Peyer's patch (tissue), 4 donors: ENCODE data around the gene ZMYM5. TPM values are rescaled to one million over a fixed set of nuclear protein-coding genes. Genes with fewer than 3 reads are reported as not detected.
"Not testable (repeated sequence)": the region's sequence is repeated elsewhere in the genome, so short reads cannot be mapped to it uniquely, and the experiment has no call there.

Experiments used
- DNase-seq, 3 donors: peaks; one replicate each; pipeline ENCODE4 v3.0.0-alpha.2; 2017 to 2019
- H3K27ac ChIP-seq, 4 donors: fragments of 200-600 bp; sonication (generic); one replicate each; pipeline ENCODE4 v1.5.1; 2016 to 2019
- H3K27me3 ChIP-seq, 2 donors: fragments of 200-600 bp; sonication (generic); one replicate each; pipeline ENCODE4 v1.5.1; 2019
- H3K36me3 ChIP-seq, 3 donors: fragments of 200-600 bp; sonication (generic); one replicate each; pipeline ENCODE4 v1.5.1; 2016 to 2019
- H3K4me1 ChIP-seq, 4 donors: fragments of 200-600 bp; sonication (generic); one replicate each; pipeline ENCODE4 v1.5.1; 2016 to 2019
- H3K4me3 ChIP-seq, 4 donors: fragments of 200-600 bp; sonication (generic); 1 replicate in 3 of 4; 2 replicates in 1 of 4; pipeline ENCODE4 v1.5.1; 2016 to 2019; ENCODE audit warnings: mild to moderate bottlenecking in 1 of 4
- H3K9me3 ChIP-seq, 4 donors: fragments of 200-600 bp; sonication (generic); one replicate each; pipeline ENCODE4 v1.5.1; 2016 to 2019; ENCODE audit warnings: mild to moderate bottlenecking in 1 of 4
- POLR2A ChIP-seq, 2 donors: fragments of 450-650 bp; IDR thresholded peaks; one replicate each; pipeline ENCODE4 v1.5.1; 2017; ENCODE audit warnings: antibody characterized with exemption in 2 of 2, mild to moderate bottlenecking in 2 of 2, moderate library complexity in 2 of 2
- total RNA-seq, 4 donors: library from RNA; depleted of rRNA; stranded (reverse); fragments of >200 nt; gene quantifications; one replicate each; pipeline ENCODE4 v1.1.0, GENCODE V29; 2016
- TF ChIP-seq, protein P1 (sequence below), 6 experiments: fragments of 450-650 bp in 4 of 6; fragments of 200-600 bp in 2 of 6; sonication (generic) in 1 of 6; IDR thresholded peaks; one replicate each; pipeline ENCODE4 v1.5.1; 2017 to 2019; ENCODE audit warnings: antibody characterized with exemption in 6 of 6, mild to moderate bottlenecking in 3 of 6, moderate library complexity in 1 of 6

The ZMYM5 gene
- total RNA-seq, 4 donors from 2014 or later, result 10.5 to 27.2 (median 16.1) TPM

DNA sequence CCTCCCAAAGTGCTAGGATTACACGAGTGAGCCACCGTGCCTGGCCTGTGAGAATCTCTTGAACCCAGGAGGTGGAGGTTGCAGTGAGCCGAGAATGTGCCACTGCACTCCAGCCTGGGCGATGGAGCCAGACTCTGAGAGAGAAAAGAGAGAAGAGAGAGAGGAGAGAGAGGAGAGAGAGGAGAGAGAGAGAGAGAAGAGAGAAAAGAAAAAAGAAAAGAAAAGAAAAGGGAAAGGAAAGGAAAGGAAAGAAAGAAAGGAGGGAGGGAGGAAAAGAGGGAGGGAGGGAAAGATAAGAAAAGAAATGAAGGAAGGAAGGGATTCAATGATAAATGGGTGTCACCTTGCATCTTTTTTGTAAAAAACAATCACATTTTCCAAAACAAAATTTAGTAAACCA is 57.7 kb downstream of the ZMYM5 start:
- Histone ChIP-seq H3K36me3 (no peaks in the 10 kb centered on the region), H3K27me3 (no peaks in the 10 kb centered on the region), H3K4me1 (no peaks in the 10 kb centered on the region), H3K4me3 (no peak overlapping the region), H3K27ac (no peak overlapping the region), H3K9me3 (no peaks in the 10 kb centered on the region)
- no peak for TF ChIP-seq POLR2A (IDR thresholded peaks at IDR 0.05)
- TF ChIP-seq, protein P1, sequence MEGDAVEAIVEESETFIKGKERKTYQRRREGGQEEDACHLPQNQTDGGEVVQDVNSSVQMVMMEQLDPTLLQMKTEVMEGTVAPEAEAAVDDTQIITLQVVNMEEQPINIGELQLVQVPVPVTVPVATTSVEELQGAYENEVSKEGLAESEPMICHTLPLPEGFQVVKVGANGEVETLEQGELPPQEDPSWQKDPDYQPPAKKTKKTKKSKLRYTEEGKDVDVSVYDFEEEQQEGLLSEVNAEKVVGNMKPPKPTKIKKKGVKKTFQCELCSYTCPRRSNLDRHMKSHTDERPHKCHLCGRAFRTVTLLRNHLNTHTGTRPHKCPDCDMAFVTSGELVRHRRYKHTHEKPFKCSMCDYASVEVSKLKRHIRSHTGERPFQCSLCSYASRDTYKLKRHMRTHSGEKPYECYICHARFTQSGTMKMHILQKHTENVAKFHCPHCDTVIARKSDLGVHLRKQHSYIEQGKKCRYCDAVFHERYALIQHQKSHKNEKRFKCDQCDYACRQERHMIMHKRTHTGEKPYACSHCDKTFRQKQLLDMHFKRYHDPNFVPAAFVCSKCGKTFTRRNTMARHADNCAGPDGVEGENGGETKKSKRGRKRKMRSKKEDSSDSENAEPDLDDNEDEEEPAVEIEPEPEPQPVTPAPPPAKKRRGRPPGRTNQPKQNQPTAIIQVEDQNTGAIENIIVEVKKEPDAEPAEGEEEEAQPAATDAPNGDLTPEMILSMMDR (IDR thresholded peaks at IDR 0.05), result no peak
- no peak for DNase-seq

DNA sequence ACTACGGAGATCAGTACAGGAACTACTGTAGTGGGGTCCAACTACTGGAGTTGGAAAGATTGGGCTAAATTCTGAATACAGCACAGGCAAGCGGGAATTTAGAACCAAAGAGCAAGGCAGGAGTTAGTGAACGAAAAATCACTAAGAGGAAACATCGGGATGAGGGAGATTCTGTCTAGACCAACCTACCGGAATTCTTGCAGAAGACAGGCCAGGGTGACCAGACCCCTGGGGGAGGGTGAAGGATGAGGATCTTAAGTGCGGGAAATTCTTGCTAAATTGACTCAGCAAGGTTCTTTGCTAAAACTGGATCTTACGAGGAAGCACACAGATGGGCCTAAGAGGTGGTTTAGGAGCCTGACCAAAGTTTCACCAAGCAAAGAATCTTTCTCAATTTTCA is 67.5 kb downstream of the ZMYM5 start:
- H3K9me3 ChIP-seq, result no peaks in the 10 kb centered on the region
- H3K27ac ChIP-seq, result no peak overlapping the region
- no peak for TF ChIP-seq POLR2A (IDR thresholded peaks at IDR 0.05)
- TF ChIP-seq, protein P1 (IDR thresholded peaks at IDR 0.05), result no peak
- H3K4me3 ChIP-seq, result no peak overlapping the region
- H3K36me3 ChIP-seq, result no peaks in the 10 kb centered on the region
- no peaks in the 10 kb centered on the region for H3K4me1 ChIP-seq
- no peak for DNase-seq
- no peaks in the 10 kb centered on the region for H3K27me3 ChIP-seq

DNA sequence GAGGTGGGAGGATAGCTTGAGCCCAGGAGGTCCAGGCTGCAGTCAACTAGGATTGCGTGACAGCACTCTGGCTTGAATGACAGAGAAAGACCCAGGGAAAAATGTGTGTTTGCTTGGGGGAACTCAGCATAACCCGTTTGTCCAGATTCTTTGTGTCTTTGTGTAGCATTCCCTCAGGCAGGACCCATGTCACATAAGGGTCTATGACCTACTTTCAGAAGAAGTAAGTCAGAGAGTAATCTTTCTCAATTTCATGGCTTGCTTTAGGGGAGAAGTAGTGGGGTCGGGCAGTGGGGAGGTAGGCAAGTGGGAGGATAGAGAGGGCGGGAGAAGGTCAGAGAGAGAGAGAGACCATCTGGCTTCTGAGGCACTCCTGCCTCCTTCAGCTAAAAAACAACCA is 68.8 kb downstream of the ZMYM5 start:
- TF ChIP-seq, protein P1 (IDR thresholded peaks at IDR 0.05), result no peak
- TF ChIP-seq POLR2A (IDR thresholded peaks at IDR 0.05), result no peak
- DNase-seq, result no peak
- Histone ChIP-seq H3K4me3 (no peak overlapping the region), H3K27ac (no peak overlapping the region), H3K27me3 (no peaks in the 10 kb centered on the region), H3K9me3 (no peaks in the 10 kb centered on the region), H3K36me3 (no peaks in the 10 kb centered on the region), H3K4me1 (no peaks in the 10 kb centered on the region)

DNA sequence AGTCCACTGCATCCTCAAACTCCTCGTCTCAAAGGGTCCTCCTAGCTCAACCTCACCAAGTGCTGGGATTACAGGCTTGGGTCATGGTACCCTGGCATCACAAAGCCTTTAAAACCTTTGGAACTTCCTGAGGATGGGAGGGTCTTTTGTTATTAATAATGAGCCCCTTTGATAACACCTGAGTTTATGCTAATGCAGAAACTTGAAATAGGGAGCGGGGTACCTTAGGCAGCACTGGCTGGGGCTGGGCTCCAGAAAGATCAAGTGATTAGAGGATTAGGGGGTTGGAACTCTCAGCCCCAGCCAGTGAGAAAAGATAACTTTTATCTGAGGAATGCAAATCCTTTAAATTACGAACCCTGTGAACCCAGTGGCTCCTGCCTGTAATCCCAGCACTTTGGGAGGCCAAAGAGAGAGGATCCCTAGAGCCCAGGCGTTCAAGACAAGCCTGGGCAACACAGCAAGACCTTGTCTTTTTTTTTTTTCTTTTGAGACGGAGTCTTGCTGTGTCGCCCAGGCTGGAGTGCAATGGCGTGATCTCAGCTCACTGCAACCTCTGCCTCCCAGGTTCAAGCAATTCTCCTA is 71.4 kb downstream of the ZMYM5 start:
- Histone ChIP-seq H3K9me3 (no peaks in the 10 kb centered on the region), H3K27me3 (no peaks in the 10 kb centered on the region), H3K36me3 (no peaks in the 10 kb centered on the region), H3K27ac (no peak overlapping the region), H3K4me3 (no peak overlapping the region), H3K4me1 (no peaks in the 10 kb centered on the region)
- DNase-seq, result no peak
- no peak for TF ChIP-seq POLR2A (IDR thresholded peaks at IDR 0.05)
- TF ChIP-seq, protein P1 (IDR thresholded peaks at IDR 0.05), result no peak

DNA sequence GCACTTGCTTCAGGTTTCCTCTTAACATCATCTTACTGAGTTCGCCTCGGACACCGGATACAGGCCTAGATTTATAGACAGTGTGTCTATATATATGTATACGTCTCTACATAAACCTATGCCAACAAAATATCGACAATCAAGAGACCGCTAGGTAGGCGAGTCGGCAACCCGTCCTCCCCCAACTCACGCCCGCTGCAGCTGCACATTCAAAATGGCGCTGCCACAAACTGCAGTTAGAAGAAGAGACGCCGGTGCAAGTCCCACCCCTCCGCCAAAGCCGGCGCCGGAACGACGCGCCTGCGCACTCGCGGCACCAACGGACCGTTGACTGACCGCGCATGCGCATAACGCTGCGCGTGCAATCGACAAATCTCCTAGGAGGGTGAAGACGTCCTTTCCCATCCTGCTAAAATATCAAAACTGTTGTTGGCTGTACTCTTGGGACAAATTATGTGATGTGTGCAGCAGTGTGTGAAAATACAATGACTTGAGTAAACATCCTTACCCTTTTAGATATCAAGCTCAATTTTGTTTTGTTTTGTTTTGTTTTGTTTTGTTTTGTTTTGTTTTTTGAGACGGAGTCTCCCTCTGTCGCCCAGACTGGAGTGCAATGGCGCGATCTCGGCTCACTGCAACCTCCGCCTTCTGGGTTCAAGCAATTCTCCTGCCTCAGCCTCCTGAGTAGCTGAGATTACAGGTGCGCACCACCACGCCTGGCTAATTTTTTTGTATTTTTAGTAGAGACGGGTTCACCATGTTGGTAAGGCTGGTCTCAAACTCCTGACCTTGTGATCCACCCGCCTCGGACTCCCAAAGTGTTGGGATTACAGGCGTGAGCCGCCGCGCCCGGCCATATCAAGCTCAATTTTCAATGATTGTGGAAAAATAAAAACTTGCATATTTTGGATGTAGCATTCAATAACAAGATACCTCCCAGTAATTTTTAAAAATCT is 80.4 kb downstream of the ZMYM5 start, which contains the start of gene PSPC1:
Gene PSPC1, minus strand, starts transcription at position 219 of the 956 bp plus-strand sequence. Its CDS starts 188 bp downstream, at position 31.
- Histone ChIP-seq H3K27ac (peak within 1 kb of the TSS; percentile 88 to 95 (median 91)), H3K4me3 (peak within 1 kb of the TSS; percentile 76 to 90 (median 85))
- not testable (repeated sequence) for H3K4me1 ChIP-seq, H3K27me3 ChIP-seq, H3K9me3 ChIP-seq, H3K36me3 ChIP-seq
- TF ChIP-seq POLR2A (IDR thresholded peaks at IDR 0.05), result peak; percentile 69 to 90
- DNase-seq, result peak; percentile 91 to 98 (median 96)
